Measurements from ENCODE around the gene CRYGA.

CRYGA gene

DNA sequence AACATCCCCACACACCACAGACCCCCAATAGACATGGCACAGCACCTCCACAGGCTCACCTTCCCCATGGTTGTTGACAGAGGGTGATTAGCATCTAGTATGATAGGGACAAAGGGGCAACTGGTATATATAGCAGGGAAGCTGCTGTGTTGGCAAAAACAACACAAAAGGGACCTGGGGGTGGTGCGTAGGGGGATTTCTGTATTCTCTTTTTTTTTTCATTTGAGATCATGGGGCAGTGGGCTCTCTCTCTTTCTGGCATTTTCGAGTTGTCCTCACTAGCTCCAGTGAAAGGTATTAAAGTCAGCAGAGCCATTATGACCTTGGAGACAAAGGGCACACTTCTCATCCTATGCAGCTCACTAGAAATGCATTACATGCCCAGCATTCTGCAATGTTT lies at the start of gene CRYGA:
Gene CRYGA, minus strand, starts transcription at position 101 of the 400 bp plus-strand sequence. Its CDS starts 33 bp downstream, at position 68.
- no peak for DNase-seq

GRCh38 chr2:208210688-208211451 lies 47.5 kb upstream of the CRYGA start:
- no peak for DNase-seq

DNA sequence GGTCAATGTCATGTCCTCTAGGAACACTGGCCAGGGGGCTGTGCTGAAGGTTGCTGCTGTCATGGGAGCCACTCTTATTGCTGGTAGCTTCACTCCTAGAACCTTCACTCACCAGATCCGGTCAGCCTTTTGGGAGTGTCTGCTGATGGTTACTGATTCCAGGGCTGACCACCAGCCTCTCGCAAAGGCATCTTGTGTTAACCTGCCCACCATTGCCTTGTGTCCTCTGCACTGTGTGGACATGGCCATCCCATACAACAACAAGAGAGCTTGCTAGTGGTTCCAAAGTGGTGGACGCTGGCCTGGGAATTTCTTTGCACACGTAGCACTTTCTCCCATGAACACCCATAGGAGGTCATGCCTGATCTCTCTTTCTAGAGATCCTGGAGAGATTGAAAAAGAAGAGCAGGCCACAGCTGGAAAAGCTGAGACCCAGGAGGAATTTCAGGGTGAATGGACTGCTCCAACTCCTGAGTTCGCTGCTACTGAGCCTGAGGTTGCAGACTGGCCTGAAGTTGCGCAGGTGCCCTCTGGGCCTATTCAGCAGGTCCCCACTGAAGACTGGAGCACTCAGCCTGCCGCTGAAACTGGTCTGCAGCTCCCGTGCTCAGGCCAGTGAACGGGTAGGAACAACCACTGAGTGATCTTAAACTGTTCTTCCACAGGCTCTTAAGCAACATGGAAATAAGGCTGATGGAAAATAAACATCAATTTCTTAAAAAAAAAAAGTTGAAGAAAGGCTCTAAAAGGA lies 45.1 kb upstream of the CRYGA start:
- no peak for DNase-seq

- no peak for DNase-seq
Measured at GRCh38 chr2:208207769-208208168, 44.4 kb upstream of the CRYGA start.

DNA sequence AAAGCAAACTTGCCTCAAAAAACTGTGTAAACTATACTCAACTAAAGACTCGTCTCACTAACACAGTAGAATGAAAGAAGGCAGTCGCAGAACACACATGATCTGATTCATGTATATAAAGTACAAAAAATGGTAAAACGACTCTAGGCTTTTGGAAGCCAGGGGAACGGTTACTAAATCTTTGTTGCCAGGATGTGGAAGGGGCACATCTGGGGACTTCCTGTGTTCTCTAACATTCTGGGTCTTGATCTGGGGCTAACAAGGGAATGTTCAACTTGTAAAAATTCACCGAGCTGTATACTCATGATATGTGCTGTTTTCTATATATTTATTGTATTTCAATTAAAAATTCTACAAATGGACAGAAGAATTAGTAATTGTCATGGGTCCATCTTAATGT lies 40.8 kb upstream of the CRYGA start:
- DNase-seq, result no peak

DNA sequence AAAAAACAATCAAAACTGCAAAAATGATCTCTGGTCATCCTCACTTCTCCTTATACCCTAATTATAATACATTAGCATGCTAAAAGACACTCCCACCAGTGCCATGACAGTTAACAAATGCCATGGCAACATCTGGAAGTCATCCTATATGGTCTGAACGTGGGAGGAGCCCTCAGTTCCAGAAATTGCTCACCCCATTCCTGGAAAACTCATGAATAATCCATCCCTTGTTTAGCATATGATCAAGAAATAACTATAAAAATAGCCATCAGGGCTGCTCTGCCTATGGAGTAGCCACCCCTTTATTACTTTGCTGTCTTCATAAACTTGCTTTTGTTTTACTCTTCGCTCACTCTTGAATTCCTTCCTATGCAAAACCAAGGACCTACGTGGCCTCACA lies 32.1 kb upstream of the CRYGA start:
- no peak for DNase-seq

DNA sequence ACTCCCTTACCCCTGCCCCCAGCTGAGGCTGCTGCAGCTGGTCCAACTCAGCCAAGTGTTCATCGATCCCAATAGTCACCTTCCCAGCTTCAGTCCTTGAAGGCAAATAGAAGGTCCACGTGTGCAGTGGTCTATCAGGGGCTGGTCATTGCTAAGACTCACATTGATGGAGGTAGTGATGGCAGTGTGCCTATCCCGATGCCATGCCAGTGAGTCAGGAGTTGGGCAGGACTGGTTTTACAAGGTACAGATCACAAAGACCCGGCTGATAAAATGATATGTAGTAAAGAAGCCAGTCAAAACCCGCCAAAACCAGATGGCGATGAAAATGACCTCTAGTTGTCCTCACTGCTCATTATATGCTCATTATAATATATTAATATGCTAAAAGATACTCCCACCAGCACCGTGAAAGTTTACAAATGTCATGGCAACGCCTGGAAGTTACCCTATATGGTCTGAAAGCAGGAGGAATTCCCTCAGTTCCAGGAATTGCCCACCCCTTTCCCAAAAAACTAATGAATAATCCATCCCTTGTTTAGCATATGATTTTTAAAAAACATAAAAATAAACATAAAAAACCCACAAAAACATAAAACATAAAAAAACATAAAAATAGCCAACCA lies 29.3 kb upstream of the CRYGA start:
- no peak for DNase-seq

- no peak for DNase-seq
Measured at GRCh38 chr2:208189810-208190503, 26.6 kb upstream of the CRYGA start, which contains the start of gene C2orf80. Gene C2orf80 (minus strand): TSS chr2:208190030. CDS start chr2:208186986, 3,044 bp downstream.

GRCh38 chr2:208189069-208189809 lies 25.9 kb upstream of the CRYGA start:
- no peak for DNase-seq

GRCh38 chr2:208186893-208187292 lies 23.5 kb upstream of the CRYGA start:
- DNase-seq, result no peak

- no peak for DNase-seq
Measured at GRCh38 chr2:208186465-208186864, 23.1 kb upstream of the CRYGA start.

DNA sequence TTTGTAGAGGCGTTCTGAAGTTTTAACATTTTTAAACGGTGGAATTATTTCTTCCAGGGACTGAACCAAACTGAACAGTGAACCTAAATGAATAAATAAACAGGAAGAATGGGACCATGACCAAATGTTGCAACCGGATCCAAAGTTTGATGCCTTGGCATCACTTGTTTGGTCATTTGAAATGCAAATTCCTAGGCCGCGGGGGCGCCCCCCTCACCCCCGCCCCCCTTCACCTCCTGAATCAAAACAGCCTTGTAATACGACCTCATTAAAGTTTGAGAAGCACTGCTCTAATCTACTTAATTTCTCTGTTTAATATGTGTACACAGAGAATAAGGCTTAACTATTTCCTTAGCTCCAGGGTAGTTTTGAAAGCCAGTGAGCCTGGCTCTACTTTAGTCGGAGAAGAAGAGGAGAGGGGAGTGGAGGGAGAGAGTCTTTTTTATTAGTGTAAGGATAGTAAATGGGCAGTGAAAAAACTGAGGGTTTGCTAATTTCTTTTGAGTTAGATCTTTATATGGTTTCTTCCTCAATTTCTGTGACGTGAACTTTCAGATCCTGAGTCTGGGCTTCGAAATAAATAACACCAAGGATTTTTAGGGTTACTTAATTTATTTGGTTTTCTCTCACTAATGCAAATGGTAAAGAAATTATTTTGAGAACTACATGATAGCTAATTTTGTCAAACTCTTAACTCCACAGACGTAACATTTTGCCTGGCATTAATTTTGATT lies 20.8 kb upstream of the CRYGA start:
- DNase-seq, result no peak

GRCh38 chr2:208183526-208183925 lies 20.1 kb upstream of the CRYGA start:
- DNase-seq, result no peak

DNA sequence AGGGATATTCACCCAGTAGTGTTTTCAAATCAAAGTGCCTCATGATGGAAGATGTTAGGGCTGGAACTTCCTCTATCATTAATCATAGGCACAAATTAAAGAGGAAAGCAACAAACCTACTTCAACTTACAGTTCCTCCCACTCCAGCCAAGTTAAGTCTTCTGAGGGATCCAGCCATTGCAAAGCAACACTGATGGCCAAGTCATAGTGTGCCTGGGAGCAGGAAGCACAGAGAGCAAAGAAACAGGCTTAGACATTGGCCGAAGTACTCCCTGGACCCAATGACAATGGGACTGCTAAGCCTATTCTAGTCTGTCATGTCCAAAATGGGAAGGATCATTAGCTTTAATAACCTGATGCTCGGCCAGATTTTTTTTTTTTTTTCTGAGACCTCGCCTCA lies 19.4 kb upstream of the CRYGA start:
- DNase-seq, result no peak

GRCh38 chr2:208179028-208179609 lies 15.7 kb upstream of the CRYGA start:
- no peak for DNase-seq

GRCh38 chr2:208175840-208176153 lies 12.4 kb upstream of the CRYGA start:
- DNase-seq, result no peak

DNA sequence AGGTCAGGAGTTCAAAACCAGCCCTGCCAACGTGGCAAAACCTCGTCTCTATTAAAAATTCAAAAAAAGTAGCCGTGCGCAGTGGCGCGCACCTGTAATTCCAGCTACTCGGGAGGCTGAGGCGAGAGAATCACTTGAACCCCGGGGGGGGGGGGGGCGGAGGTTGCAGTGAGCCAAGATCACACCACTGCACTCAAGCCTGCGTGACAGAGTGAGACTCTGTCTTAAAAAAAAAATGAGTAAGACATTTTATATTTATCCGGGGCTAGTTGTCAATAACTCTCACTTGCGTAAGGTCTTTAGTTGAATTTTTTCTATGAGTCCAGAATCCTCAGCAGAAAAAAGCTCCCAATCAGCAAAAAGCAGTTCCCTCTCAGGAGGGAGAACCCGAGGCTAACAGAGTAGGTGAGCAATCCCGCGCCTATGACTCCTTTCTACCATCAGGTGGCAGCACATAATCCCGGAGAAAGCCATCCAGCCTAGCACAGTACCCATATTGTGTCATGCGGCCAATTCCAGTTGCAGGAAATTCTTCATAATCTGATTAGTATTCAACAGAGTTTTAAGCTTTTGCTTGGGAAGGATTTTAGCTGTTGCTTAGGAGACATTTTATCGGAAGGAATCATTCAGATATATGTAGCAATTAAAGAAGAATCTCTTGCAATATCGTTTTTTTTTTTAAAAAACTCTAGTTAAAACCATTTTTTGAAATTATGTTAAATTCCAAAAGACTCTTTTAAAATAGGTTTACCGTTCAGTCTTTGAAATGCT lies 11.9 kb upstream of the CRYGA start:
- DNase-seq, result peak; percentile 67

DNA sequence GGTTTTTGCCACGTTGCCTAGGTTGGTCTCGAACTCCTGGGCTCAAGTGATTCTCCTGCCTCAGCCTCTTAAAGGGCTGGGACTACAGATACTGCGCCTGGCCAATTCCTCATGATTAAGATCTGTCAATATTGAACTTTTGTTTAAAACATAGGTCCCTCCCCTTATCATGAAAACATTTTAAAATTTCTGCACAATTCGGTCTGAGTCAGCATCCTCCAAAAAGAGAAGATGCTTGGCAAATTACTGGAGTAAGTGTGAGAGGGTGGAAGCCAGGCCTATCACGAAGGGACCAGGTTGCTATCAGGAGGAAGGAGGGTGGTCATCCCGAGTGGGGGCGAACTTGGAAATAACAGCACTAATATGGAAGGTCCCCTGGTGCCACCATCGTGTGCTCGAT lies 10.8 kb upstream of the CRYGA start:
- no peak for DNase-seq

DNA sequence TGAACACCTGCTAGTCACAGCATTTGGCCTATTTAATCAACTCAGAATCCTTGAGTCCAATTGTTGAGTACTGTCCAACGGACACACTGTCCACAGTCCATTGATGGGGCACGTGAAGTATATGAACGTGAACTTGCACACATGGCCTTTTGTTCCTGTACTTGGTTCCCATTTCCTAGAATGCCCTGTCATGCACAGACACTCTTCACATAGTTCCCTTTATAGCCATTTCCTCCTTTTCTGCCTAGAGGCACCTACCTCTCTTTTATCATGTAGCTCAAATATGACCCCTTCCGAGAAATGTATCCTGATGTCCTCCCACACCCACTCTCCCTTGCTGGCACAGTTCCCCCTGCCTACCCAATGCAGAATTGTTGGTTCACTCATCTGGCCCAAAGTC lies 8.7 kb upstream of the CRYGA start:
- DNase-seq, result no peak

DNA sequence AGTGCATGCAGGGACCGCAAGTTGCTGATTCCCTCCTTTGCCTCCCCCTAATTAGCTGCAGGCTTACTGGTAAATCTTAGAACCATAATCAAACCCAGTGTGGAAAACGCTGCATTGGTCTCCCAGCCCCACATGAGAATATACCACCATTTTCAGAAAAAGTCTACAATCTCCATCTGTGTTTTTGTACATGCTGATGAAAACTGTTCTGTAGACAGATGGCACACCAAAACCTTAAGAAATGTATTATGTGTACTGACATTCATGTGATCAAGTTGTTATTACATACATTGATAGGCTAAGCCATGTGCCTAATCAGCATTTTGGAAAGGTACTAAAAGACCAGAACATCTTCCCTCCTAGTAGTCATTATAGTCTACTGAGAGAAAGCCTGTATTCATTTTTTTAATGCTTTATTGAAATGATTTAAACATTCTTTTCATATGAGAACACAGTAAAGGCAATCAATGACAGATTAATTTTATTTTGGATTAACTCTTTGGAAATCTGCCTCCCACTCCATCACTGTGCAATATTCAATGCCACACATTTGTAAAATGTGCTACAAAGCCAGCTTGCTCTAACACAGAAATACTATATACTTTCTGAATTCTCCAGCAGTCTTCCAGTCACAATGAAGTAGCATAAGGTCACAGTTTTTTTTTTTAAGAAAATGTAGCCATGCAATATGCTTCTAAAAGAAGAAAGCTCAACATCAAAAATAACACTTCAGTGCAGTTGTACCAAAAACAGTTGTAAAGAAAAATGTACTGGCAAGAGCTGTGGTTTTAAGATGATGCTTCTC lies 1.8 kb upstream of the CRYGA start:
- DNase-seq, result no peak
